ENCODE measurements around the gene PPP6R1. TPM values are rescaled to one million over a fixed set of nuclear protein-coding genes. Genes with fewer than 3 reads are reported as not detected.
"Not testable (repeated sequence)": the region's sequence is repeated elsewhere in the genome, so short reads cannot be mapped to it uniquely, and the experiment has no call there.

PPP6R1 gene
- total RNA-seq, 1 donor from 2014 or later, result 23.8 TPM

DNA sequence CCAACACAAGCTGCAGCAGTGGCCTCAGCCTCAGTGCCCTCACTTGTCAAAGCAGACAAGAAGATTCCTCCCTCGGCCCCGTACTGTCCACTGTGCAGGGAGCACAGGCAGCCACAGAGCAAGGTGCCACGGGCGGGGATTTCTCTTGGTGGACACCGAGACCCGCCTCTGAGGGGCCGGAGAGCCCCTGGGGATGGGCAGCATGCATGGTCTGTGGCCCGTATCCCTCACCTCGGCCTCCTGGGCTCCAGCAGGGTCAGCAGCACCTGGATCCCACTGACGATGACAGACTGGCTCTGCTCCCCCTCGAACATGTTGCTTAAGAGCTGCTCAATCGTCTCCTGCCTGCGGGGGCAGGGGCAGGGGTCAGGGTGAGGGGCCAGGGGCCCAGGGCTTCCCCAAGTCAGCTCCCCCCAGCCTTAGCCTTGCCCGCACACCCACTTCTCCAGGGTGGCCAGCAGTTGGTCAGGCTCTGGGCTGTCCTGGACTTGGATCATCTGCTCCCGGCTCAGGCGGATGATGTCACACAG is 16.8 kb downstream of the PPP6R1 start:
- no peak for DNase-seq

DNA sequence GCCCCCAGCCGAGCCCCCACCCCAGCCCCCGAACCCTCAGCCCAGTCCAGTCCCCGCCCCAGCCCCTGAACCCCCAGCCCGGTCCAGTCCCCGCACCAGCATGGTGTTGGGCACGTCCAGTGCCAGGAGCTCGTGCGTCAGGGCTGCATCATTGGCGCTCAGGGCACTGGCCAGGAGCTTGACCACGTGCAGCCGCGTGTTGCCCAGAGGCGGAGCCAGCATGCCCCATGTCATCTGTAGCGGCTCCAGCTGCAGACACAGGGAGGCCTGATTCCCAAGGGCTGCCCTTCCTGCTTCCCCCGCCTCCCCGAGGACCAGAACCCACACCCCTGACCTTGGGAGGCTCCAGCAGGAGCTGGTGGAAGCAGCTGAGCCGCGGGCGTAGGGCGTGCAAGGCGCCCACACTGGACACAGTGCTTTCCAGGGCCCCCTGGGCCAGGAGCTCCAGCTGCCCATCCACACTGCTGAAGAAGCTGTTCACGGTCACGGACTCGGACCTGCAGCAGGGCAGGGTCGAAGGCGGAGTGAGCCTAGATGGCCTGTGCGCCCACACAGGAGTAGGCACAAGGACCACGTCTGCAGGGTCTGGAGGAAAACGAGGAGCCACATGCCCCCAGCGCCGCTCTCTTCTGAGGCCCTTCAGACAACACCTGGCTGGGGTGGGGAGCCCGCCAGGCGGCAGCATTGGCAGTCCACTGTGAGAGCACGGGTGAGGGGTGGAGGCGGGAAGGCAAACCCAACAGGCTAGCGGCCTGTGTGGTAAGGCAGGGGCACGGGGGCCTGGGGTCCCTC is 17.5 kb downstream of the PPP6R1 start:
- no peak for DNase-seq

DNA sequence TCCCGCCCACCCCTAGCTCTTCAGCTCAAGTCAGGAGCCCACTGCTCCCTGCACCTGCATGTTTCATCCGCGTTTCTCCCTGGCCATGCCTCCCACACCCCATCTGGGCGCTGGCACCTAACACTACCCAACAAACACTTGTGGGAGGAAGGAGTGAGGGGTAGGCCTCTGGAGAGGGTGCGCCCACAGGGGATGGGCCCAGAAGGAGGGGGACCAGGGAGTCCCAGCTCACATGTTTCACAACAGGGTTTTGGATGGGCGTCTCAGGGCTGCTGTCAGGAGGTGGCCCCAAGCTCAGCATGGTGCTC is 18.1 kb downstream of the PPP6R1 start:
- no peak for DNase-seq

DNA sequence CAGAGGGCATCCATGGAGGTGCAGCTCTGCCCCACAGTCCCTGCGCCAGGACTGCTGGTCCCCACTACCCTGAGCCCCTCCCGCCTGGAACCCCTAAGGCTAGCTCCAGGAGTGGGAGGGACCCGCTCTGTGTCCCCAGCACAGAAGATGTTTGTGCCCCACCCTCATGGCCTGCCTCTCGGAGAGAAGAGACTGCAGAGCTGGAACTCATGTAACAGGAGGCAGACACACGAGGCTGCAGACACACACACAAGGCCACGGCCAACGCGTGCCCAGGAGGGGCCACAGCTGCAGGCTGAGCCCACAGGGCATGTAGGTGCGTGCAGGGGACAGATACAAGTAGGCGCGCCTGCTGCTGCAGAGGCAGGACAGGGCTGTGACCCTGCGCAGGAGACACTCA is 19.8 kb downstream of the PPP6R1 start:
- DNase-seq, result no peak

DNA sequence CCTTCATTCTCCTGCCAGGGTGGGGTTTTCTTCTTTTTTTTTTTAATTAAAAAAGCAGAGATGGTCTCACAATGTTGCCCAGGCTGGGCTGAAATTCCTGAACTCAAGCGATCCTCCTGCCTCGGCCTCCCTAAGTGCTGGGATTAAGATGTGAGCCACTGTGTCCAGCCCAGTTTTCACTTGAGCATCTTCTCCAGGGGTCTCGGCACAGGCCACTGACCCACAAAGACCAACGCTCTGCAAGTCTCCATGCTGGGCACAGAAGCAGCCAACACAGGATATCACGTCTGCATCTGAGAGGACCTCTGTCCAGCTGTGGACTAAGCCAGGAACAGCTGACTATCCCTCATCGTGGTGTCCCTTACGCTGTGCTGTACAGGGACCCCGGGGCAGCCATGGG is 20.8 kb downstream of the PPP6R1 start:
- DNase-seq, result no peak

DNA sequence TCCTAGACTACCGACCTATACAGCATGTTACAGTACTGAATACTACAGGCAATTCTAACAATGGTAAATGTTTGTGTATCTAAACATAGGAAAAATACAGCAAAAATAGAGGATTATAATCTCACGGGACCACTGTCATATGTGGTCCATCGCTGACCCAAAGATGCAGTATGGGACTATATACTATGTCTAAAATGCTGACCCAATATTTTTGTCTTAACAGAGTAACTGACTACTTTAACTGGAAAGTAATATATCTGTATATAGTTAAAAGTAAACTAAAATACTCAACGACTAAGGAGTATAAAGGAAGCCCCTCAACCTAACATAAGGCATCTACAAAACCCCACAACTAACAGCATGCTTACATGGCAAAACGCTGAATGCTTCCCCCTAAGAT is 25.8 kb downstream of the PPP6R1 start:
- DNase-seq, result no peak

DNA sequence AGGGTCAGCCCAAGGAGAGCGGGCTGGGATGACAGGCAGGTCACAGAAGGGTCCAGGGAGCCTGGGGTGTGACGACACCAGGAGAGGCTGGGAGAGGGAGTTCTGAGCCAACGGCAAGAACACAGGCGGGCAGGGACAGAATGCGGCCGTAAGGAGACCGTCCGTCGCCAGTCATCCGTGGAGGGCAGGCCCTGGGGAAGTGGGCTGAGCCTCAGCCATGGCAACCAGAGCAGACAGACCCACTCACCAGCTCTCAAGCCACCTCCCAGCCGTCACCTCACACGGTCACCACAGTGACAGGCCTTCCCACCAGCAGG is 26.6 kb downstream of the PPP6R1 start:
- no peak for DNase-seq

DNA sequence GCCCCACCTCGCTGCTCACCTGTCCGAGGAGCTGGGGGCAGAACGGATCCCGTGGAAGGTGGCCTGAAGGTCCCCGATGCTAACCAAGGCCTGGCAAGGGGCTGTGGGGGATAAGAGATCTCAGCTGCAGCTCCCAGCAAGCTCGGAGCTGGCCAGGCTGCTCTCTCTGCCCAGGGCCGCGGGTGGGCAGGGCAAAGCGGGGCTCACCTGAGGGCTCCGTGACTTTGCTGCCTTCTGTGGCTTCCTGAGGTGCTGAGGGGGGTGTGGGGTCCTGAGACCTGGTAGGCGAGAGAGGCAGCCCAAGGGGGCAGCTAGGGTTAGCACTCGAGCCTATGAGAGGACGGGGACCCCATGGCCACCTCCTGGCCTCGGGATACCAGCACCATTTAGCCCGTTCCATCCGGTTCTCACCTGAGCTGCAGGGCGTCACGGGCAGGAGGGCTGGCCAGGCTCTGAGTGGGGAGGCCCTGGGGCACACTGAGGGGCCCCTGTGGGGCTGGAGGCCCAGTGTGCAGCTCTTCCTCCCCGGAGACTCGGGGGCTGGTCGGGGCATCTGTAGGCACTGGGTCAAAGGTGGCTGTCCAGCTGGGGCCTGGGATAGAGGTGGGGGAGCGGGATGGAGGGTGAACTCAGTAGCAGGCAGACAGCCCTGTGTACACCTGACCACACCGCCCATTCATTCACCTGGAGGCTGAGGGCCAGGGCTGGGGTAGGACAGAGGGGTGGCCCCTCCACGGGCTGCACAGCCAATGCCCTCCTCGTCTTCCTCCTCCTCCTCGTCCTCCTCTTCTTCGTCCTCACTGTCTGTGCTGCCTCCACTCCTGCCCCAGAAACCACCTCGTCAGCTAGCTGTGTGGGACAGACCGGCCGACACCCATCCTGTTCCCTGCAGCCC is 27.2 kb downstream of the PPP6R1 start:
- no peak for DNase-seq

DNA sequence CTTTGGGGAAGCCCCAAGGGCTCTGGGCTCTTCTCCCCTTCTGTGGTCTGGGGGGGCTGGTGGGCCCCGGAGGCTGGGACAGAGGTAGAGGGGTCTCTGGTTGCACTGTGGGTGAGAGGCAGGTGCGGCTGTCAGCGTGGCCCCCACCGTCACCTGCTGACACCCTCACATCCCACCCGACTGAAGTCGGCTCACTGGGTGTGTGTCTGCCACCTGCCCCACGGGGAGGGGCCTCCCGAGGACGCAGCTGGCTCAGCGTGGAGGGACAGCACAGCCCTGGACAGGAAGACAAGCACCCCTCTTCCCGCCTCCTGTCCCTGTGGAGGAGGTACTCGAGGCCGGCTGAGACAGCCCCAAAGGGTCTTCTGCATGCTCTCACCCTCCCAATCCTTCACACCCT is 28.0 kb downstream of the PPP6R1 start:
- DNase-seq, result no peak

DNA sequence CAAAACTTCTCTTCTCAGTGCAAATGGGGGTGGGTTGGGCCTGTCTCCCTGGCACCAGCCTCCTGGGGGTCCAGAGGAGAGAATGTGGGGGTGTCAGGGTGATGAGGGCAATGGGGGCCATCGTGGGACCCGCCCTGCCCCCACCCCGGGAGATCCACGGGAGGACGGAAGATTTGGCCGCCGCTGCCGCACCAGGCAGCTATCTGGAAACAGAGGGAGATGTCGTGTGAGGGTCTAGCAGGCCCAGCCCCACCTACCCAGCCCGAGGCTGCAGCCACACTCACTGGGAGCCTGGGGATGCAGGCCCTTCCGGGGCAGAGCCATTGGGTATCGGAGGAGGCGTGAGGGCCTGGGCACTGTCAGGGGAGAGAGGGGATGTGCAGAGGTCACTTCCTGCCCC is 28.5 kb downstream of the PPP6R1 start:
- DNase-seq, result no peak

DNA sequence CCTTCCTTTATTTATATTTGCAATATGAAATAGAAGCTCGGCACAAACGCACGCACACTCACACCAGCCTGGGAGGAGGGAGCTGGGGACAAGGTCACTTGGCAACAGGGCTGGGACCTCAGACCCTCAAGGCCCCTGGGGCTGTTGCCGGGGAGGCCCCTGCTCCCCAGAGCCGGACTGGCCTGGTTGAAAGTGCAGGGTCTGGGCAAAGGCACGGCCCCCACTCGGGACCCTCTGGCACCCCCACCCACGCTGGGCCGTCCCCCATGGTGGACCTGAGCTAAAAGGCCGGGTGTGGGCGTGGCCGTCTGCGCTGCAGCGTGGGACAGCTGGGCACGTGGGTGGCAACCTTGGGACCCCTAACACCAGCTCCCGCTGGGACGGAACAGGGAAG is 29.0 kb downstream of the PPP6R1 start:
- no peak for DNase-seq

DNA sequence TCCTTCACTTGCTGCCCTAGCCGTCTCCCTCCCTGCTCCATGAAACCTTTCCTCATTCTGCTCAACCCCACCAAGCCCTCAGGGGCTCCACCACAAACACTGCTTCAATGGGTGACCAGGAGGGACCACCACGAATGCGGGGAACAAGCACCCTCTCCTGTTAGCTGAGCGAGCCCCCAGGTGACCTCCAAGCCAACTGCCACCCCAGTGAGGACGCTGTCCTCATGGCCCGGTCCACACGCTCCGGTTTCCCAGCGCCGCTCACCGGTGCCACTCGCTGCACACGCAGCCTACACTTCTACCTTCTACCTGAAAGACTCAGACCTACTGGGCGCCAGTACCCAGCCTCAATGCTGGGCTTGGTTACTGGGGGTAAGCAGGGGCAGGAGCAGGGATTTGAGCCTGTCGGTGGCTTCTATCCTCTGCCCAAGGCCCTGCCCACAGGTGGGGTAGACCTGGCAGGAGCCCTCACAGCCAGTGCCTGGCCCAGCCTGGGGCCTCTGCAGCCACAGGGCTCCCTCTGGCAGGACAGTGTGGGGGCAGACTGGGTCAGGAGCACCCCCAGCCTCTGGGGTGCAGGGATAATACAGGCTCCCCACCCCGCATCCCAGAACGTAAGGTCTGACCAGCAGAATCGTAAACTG is 29.6 kb downstream of the PPP6R1 start:
- no peak for DNase-seq

DNA sequence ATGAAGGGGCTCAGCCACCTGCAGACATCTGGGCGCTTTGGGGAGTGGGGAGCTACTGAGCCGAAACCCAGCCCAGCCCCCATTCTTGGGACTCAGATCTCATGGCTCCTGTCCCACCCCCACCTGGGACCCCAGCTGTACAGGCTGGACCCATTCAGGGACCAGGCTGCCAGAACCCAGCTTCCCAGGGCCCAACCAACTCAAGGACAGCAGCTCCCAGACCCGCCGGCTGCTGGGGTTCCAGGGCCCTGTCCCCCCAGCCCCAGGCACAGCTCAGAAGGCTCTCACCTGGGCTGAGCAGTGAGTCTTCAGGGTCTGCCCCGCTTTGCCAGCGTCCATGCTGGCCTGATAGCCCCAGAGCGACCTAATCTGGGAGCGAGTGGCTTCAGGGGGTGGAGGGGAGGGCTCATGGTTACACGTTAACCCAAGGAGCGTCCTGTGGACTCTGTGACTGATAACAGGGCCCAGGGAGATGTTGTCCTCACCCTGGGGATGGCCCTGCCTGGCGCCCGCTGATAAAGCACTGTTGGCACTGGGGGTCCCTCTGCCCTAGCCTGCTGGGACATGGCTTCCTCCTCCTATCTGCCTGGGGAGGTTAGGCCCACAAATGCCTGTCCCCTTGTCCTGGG is 30.3 kb downstream of the PPP6R1 start, which contains the start of gene TMEM86B:
Gene TMEM86B, minus strand, starts transcription at position 361 of the 629 bp plus-strand sequence. Its CDS starts 22 bp downstream, at position 339.
- DNase-seq, result no peak

DNA sequence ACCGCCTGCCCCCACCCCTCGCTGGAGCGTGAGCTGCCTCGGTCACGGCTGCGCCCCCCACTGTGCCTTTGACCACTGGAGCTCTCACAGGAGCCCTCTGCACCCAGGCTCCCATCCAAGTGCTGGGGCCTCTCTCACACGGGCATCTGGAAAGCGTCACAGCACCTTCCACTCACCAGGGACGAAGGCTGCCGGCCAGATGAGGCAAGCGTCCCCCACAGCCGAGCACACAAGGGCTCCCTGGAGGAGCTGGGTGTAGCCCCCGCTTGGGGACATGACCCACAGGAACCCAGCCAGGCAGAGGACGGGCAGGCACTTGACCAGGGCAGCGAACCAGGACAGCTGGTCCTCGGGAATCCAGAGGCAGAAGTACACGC is 30.8 kb downstream of the PPP6R1 start:
- DNase-seq, result no peak

DNA sequence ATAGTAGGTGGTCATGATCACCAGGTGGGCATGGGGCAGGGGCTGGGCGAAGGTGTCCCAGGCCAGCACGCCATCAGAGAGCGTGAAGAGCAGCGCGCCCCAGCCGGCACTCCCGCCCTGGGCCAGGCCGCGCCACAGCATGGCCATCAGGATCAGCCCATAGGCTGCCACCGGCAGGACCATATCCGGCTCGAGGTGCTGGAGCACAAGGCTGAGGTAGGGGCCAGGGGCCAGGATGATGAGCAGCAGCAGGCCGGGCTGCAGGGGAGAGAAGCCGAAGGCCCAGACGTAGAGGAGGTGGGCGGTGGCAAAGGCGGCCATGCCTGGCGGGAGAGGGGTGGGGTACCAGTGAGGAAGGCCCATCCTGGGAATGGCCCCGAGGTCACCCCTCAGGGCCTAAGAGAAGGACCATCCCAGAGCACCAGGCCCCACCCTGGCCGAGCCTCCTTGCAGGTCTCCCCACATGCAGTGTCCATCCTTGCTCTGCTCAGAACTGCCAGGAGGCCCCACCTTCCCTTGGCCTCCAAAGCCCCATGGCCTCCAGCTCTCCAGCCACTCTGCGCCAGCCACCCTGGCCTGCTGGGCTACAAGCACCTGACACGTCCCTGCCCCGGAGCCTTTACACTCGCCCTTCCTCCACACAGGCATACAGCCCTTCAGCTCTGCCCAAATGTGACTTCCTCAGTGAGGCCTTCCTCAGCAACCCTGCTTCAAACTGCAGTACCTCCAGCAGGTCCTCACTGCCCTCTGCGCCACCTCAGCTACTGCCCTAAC is 31.4 kb downstream of the PPP6R1 start:
- DNase-seq, result no peak

DNA sequence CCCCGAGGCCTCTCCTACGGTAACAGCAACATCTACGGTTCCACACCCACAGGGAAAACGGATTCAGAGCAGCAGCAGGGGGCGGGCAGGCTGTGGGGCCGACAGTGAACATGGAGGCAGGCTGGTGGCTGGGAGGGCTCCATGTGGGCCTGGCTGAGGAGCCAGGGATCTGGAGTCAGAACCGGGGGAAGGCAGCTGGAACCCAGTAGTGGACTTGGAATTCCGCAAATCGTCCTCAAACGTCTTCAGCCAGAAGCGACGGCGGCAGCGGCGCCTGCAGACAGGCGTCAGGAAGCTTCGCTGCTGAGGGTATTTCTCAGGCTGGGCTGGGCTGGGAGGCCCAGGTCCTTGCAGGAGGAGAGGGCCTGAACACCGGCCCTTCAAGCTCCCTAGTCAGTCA is 32.0 kb downstream of the PPP6R1 start:
- no peak for DNase-seq

DNA sequence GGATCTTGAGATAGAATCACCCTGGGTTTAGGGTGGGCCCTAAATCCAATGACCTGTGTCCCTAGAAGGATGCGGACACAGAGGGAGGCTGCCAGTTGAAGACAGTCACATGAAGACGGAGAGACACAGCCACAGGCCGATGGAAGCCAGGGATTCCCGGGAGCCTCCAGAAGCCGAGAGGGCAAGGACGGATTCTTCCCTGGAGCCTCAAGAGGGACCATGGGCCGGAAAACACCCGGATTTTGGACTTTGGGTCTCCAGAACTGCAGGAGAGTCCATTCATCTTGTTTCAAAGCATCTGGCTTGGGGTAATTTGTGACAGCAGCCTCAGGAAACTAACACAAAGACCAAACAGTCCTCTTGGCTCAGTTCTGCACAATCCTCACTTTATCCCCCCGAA is 32.5 kb downstream of the PPP6R1 start:
- no peak for DNase-seq

DNA sequence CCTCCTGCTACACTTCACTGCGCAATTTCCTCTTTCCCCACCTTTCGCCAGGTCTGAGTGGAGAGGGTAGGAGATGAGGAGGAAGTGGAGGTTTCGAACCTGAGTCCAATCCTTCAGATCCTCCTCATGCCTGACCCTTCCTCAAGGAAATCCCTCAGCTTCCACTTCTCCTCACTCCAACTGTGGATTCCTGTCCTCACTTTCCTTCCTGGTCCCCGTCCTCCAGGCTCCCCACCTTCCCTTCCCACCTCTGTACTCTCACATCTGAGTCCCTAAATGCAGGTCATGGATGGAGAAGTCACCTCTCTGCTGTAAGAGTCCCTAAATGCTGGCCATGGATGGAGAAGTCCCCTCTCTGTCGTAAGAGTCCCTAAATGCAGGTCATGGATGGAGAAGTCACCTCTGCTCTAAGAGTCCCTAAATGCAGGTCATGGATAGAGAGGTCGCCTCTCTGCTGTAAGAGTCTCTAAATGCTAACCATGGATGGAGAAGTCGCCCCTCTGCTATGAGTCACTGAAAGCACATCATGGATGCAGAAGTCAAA is 33.3 kb downstream of the PPP6R1 start:
- DNase-seq, result no peak

DNA sequence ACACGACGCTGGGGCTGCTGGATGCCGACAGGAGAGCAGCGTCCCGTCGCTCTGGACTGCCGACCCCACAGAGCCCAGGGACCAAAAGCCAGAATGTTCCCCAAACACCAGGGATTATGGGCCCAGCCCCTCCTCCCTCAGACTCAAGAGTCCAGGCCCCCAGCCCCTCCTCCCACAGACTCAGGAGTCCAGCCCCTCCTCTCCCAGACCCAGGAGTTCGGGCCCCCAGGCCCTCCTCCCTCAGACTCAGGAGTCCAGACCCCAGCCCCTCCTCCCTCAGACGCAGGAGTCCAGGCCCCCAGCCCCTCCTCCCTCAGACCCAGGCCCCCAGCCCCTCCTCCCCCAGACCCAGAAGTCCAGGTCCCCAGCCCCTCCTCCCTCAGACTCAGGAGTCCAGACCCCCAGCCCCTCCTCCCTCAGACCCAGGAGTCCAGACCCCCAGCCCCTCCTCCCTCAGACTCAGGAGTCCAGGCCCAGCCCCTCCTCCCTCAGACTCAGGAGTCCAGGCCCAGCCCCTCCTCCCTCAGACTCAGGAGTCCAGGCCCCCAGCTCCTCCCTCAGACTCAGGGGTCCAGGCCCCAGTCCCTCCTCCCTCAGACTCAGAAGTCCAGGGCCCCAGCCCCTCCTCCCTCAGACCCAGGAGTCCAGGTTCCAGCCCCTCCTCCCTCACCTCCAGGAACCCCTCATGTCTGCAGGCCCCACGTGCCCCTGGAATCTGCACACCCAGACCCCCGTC is 34.0 kb downstream of the PPP6R1 start:
- DNase-seq, result not testable (repeated sequence)

DNA sequence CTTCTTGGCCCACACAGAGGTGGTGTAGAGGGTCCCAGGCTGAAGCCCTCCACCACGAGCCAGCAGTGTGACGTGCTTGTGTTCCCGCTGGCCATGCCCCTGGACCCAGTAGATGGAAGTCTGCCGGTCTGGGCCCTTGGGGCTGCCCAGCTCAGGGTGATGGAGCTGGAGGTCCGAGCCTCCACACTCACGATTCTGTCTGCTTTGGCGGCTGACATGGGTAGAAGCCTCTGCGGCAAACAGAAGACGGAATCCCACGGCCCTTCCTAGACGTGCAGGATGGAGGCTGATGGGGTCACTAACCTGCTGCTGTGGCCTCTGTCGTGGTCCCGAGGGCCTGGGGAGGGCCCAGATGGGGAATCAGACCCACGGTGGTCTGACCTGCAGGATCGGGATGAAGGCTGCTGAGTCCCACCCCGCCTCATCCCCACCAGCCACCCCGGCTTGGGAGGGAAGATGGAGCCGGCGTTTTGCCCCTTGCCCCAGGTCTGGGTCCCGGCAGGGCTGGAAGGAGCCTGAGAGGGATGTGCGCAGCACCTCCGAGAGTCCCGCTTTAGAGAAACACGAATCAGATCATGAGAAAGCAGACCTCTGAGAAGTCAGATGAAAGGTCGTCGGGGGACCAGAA is 34.7 kb downstream of the PPP6R1 start:
- no peak for DNase-seq
